Colon (tissue), 2 donors: Measurements from ENCODE around the gene CORO7.

Source experiments
- FAIRE-seq: peaks from 2 replicates; lab custom pipeline; 2012; peaks lifted over from hg19 to GRCh38; lab: Jason Lieb, UNC
- donor health status: control.
- donor health status: control.

The CORO7 gene

DNA sequence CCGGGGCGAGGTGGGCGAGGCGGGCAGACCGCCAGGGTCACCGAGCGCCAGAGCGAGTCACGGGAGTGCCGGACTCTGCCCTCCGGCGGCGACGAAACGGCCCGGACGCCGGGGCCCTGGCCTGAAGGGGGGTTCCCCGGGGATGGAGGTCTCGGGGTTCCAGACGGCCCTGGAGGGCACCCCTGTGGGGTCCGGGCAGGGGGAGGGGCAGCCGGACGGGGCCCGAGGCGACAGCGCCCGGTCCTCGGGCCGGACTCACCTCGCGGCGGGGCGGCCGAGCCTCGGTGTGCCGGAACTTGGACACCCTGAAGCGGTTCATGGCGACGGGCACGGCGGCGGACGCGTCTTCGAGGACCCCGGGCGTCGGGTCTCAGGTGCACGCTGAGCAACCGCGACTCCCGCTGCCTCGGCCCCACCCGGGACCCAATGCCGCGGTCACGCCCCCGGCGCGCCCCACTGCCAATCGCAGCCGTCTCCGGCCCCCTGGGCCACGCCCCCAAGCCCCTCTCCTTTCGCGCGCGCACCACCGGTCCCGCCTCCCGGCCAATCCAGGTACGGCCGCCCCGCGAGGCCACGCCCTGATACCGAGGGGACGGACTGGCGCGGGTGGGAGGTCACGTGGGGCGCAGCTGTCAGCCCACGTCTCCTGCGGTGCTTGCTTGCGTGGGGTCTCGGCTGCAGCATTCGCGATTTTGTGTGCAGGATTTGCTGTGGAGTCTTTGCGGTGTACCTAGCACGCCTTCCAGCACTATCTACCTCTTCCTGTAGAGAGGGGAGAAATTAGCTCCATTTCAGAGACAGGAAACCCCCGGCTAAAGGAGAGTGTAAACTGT is at the start of gene CORO7:
Gene CORO7 (minus strand): TSS at position 397 of the 833 bp plus-strand sequence. CDS start 78 bp downstream, at position 319.
- FAIRE-seq: no peak

DNA sequence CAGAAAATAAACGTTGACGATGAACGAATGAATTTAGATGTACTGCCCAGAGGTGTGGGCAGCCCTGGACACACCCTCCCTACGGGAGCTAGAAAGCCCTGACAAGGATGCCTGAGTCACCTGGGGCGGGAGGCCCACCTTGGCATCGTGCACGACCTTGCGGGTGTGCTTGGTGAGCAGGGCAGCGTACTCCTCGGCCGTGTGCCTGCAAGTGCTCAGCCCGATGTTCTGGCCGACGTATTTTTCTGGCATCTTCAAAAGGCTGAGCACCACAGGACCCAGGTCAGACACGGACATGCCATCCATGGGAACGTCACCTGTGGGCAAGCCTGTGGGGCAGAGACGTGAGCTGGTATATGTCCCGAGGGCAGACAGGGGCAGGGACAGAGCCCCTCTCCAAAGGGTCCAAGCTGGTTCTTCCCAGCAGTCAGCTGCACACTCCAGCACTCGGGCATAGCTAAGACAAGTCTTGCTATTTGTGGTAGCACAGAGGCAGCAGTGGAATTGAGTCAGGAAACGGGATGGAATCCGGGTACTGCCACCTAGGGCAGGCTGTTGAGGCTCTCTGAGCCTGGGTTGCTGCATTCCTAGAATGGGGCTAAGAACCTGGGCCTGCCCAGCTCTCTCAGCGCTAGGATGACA is 47.2 kb upstream of the CORO7 start:
- FAIRE-seq: no peak

DNA sequence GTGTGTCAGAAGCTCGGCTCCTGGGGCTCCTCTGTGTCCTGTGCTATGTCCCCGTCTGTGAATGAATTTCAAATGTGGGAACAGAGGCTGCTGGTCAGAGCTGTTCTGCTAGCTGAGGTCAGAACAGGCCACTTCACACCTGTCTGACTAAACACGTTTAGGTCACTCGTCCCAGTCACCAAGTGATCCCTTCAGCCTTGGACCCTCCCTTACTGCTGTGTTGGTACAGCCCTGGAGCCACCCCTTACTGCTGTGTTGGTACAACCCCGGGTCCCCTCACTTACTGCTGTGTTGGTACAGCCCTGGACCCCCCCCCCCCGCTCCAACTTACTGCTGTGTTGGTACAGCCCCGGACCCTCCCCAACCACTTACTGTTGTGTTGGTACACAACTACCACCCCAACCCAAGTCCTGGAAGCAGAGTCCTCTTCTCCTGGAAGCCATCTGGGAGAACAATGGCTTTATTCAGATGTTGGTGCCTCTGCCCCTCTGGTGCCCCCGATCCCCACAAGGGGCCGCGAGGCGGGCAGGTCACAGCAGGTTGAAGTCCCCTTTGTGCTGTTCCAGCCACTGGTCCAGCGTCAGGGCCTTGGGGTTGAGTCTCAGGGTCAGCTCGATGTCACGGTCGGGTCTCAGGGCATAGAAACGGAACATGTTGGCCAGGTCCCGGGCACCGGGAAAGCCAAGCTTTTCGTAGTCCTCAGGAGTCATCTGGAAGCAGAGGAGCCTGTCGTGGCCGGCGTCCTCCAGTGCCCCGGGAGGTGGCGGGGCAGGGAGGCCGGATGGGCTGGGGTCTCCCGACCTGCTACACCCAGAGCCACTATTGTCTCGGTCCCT is 45.1 kb upstream of the CORO7 start:
- no peak for FAIRE-seq

DNA sequence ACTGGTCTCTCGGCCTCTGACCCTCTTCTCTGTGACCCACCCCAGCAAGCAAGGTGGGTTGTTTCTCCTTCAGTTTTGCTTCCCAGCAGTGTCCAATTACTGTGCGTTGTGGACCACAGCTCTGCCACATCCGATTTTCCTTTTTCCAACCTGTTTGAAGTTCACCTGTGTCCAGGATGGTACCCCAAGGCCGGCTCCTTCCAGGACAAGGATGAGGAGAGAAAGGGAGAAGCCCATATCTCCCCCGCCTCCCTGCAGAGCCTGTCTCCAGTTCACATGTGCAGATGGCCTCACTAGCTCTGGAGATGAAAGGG is 44.5 kb upstream of the CORO7 start:
- FAIRE-seq: no peak

DNA sequence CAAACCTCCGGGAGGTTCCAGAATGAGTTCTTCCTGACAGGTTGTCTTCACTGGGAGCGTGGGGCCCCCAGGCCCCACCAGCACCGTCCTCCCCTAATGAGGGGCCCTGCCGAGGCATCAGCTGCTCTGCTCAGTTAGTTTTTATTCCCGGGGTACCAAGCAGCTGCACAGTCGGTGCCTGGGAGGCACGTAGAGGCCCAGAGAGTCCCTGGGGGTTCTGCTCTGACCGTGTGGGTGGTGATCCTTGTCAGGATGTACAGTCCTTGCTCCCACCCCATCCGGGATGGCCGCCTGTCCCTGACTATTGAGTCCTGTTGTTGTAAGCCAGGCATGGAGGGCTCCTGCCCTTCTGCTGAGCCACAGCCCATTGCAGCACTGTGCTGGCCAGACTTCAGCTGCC is 39.6 kb upstream of the CORO7 start:
- FAIRE-seq: no peak

DNA sequence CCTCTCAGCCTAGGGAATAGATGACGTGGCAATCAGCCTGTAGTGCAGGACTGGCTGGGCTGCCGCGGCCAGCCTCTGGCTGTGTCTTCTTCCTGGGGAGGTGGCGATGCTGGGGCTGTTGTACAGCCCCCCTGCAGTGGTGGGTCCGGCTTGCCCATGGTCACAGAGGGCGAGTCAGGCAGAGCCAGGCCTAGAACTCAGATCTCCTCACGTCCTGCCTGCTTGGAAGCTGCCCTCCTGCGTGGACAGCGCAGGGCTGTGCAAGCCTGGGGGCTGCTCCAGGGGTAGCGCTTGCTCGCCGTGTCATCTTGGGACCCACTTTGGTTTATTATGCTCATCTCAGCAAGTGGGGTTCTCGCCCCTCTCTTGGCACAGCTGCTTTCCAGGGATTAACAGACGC is 38.7 kb upstream of the CORO7 start:
- FAIRE-seq: no peak

DNA sequence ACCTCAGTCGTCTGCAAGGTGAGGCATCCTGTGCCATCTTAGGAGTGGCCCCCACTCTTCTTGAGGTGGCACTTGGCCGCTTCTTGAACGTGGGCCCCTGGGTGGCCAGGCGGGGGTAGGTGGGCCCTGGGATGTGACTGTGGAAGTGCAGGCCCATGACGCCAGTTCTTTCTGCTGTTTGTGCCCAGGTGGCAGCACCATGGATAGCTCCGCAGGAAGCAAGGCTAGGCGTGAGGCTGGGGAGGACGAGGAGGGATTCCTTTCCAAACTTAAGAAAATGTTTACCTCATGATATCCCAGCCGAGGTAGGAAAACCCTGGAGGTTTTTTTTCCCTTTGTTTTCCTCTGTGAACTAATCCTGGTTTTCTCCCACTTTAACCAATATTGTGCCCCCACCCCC is 38.2 kb upstream of the CORO7 start:
- no peak for FAIRE-seq

DNA sequence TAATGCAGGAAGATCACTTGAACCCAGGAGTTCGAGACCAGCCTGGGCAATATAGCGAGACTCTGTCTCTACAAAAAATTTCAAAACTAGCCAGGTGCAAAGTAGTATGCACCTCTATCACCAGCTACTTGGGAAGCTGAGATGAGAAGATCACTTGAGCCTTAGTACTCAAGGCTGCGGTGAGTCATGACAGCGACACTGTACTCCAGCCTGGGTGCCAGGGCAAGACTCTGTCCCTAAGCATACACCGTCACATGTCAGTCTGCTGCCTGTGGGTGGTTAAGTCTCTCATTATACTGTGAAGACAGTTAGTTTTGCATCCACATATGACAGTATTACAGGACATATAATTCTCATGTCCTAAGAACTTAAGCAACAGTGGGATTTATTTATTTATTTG is 36.3 kb upstream of the CORO7 start:
- no peak for FAIRE-seq

DNA sequence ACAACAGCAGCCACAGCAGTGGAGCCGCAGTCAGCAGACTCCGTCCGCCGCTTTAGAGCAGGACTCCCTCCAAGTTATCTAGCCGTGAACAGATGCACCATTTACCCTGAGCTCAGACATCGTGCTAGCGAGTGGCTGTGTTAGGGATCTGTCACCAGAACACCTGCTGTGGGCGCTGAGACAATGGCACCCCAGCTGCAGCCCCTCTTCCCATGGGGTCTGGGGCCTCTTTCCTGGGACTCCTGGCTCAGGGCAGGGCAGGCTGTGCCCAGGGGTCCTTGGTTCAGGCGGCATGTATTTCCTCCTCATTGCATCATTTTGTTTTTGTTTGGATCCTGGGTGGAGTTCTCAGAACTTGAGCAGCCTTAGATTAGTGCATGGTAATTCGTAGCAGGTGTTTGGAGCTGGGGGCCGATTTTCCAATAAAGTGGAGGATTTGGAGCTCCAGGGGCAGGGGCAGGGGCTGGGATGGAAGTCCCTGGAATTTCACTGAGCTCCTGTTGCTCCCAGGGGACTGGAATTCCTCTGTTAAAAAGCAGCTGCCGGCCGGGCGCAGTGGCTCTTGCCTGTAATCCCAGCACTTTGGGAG is 34.6 kb upstream of the CORO7 start:
- FAIRE-seq: no peak

DNA sequence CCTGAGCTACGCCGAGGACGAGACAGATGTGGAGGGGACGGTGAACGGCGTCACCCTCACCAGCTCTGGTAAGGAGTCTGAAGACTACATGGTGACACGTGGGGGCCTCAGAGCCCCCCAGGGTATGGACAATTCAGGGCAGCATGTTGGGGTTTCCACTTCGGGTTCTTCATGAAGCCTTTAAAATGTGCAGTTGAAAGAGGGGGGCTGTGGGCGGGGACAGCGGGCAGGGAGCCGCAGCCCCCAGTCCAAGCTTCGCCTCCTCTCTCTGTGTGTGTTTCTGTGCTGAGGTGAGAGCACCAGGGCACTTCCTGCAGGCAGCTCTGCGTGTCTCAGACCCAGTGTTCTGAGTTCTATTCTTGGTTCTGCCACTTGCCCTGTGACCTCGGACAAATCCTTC is 34.0 kb upstream of the CORO7 start:
- no peak for FAIRE-seq

DNA sequence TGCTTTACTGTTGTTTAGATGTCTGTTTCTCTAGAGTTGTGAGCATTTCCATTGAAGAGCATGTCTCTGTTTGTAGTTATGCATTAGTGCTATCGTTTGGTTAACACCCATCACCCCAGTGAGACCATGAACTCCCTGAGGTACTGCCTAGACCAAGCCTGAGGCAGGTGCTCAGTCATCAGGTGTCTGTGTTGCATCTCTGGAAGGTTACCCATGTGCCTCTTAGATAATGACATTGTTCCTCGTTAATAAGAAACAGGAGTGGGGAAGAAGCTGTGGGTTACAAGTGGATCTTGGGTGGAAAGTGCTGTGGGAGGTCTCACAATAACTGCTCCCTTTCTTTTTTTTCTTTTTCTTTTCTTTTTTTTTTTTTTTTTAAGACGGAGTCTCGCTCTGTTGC is 27.6 kb upstream of the CORO7 start:
- FAIRE-seq: no peak

DNA sequence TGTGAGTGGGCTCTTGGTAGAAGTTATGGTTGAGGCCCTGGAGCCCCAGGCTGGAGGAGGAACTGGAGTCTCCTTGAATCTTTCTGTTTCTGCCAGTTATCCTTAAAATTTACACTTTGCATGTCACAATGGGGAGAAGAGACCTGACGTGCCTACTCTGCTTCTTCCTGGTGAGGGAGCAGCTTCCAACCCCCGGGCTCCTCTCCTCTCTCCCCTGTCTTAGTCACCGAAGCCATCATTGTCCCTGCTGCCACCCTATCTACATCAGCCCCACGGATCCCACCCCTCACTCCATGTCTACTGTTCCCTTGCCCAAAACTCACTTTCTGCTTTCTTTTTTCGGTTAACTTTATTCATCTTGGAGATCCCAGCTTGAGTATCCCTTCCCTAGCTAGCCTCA is 26.9 kb upstream of the CORO7 start:
- FAIRE-seq: no peak

DNA sequence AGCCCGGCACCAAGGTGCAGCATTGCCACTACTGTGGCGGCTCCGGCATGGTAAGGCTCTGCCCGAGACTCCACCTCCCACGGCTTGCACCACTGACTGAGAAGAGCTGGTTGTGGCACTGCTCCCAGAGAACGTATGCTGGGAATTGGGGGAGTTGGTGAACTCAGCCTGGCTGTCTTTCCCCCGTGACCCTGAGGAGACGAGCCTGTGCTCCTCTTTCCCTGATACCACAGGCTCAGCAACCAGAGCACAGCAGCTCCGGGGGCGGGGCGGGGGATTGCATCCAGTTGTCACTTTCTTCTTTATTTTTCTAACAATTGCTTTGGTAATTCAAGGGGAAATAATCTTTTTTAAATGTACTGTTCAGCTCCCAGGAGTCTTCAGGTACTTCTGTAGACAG is 26.0 kb upstream of the CORO7 start:
- no peak for FAIRE-seq

DNA sequence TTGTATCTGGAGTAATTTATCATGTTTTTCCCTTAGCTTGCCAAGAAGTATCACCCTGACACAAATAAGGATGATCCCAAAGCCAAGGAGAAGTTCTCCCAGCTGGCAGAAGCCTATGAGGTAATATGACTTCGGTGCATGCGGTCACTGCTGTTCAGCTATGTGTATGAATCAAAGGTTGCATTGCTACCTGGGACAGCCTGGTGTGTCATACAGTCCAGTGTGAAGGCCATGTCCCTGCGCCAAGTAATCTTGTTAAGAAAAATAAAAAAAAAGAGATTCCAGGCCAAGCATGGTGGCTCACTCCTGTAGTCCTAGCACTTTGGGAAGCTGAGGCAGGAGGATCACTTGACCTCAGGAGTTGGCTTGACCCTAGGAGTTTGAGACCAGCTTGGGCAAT is 21.0 kb upstream of the CORO7 start:
- FAIRE-seq: no peak

DNA sequence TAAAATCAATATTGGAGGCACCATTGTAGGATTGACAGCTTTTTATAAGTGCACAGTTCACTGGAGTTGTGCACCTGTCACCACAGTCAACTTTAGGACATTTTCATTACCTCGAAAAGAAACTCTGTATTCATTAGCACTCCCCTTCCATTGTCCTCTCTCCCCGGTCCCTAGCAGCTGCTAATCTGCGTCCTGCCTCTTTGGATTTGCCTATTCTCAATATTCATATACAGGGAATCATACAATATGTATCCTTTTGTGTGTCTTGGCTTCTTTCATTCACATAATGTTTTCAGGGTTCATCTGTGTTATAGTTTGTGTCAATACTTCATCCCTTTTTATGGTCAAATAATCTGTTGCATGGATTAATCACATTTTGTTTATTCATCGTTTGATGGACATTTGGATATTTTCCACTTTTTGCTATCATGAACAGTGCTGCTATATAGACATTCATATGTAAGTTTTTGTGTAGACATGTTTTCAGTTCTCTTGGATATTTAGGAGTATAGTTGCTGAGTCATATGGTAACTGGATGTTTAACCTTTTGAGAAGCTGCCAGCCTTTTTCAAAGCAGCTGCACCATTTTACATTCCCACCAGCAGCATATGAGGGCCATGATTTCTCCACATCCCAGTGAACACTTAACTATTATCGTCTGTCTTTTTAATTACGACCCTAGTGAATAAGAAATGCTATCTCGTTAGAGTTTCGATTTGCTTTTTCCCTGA is 19.1 kb upstream of the CORO7 start:
- no peak for FAIRE-seq

DNA sequence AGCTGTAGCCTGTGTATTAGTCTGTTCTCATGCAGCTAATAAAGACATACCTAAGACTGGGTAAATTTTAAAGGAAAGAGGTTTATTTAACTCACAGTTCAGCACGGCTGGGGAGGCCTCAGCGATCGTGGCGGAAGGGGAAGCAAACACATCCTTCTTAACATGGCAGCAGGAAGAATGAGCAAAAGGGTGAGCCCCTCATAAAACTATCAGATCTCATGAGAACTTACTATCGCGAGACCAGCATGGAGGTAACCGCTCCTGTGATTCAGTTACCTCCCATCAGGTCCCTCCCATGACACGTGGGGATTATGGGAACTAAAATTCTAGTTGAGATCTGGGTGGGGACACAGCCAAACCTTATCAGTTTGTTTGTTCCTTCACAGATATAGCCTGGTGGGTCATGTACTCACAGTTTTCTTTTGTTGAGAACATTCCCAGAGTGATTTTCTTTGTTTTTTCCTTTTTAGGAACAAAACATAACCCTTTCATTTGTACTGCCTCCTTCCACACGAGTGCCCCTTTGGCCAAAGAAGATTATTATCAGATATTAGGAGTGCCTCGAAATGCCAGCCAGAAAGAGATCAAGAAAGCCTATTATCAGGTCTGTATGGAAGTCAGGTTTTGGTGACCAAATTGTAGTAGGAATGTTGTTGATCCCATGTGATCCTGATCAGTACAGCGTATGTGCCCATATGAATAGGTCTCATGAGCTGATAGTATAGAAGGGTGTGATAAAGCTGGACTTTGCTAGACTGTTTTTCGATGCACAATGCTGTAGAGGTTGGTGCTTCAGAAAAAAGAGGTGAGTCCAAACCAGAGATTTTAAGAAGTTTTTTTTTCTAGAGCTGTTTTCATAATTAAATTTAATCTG is 17.8 kb upstream of the CORO7 start:
- FAIRE-seq: no peak

DNA sequence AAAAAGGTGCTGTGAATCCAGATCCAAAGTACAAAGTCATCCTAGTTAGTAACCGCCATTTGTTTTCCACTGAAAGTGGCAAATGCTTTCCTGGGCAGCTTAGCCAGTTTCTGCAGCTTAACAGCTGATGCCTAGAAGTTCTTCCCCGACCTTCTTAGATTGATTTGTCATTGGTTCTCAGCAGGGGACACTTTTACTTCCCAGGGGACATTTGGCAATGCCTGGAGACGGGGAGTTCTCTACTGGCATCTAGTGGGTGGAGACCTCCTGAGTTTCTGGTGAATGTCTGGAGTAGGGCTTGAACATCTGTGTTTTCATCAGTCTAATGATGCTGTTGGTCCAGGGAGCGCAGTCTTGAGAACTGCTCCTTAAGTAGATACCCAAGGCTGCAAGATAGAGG is 16.8 kb upstream of the CORO7 start:
- no peak for FAIRE-seq

DNA sequence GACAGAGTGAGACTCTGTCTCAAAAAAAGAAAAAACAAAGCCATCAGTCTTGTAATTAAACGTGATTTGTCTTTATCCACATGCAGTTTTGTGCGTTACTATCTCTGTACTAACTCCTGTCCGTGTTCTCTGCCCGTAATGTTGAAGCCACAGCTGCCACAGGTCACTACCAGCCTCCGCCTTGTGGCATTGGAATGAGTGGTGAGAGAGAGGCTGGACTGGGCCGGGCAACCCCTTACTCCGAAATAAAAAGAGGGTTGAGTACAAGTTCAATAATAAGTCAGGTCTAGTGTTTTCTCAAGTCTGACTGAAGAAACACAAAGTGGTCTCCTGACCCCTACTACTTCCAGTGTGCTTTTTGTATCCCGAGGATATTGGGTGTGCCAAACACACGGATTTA is 14.6 kb upstream of the CORO7 start:
- FAIRE-seq: no peak

DNA sequence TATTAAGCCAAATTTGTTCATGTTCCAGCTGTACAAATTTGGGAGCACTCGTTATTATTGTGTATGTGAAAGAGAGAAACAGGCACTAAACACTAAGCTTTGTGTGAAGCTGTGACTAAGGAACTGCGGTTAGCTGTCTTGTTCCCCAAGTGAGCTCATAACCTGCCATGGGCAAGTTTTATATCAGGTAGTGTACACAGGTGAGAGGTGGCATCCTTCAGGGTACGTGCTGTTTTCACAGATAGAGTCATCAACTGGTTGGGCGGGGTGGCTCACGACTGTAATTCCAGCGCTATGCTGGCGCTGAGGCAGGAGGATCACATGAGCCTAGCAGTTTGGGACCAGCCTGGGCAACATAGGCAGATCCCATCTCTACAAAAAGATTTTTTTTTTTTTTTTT is 12.1 kb upstream of the CORO7 start:
- no peak for FAIRE-seq

DNA sequence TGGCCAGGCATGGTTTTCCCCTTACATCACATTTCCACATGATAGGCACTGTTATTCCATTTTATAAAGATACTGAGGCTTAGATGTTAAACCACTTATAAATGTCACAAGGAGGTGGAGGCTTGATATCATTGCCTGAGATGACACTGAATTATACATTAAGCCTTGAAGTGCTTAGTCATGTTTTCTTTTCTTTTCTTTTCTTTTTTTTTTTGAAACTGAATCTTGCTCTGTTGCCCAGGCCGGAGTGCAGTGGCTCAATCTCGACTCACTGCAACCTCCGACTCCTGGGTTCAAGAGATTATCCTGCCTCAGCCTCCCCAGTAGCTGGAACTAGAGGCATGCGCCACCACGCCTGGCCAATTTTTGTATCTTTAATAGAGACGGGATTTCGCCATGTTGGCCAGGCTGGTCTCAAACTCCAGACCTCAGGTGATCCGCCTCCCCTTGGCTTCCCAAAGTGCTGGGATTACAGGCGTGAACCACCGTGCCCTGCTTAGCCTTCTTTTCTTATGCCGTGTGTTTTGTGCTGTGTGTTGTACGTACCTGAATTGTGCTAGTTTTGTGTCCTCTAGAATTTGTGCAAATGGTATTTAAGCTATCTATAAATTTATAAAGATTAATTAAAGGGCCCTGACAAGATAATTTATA is 10.5 kb upstream of the CORO7 start:
- no peak for FAIRE-seq
